Right lobe of liver (tissue), 6 donors: Measurements from ENCODE around the gene LSM3. TPM values are rescaled to one million over a fixed set of nuclear protein-coding genes. Genes with fewer than 3 reads are reported as not detected.

Experiments used
- ATAC-seq, 4 donors: fragments of 200-7000 bp; cut with Tn5 transposase; one replicate each; pipeline ENCODE4 v1.9.1; 2020; ENCODE audit warnings: mild to moderate bottlenecking in 4 of 4, moderate library complexity in 4 of 4
- DNase-seq, 3 donors: peaks; one replicate each; pipeline ENCODE4 v3.0.0-alpha.2; 2020
- H3K27ac ChIP-seq, 3 donors: fragments of 200-600 bp; one replicate each; pipeline ENCODE4 v1.8.0; 2022
- H3K27me3 ChIP-seq, 2 donors: fragments of 200-600 bp; one replicate each; pipeline ENCODE4 v1.8.0; 2022
- H3K36me3 ChIP-seq, 4 donors: fragments of 200-600 bp; sonication (generic) in 1 of 4; one replicate each; pipeline versions ENCODE4 v1.5.1 to v1.8.0; 2017 to 2022; ENCODE audit warnings: control low read depth in 1 of 4
- H3K4me1 ChIP-seq, 4 donors: fragments of 200-600 bp; sonication (generic) in 1 of 4; one replicate each; pipeline versions ENCODE4 v1.5.1 to v1.8.0; 2017 to 2022; ENCODE audit warnings: control low read depth in 1 of 4
- H3K4me3 ChIP-seq, 3 donors: fragments of 200-600 bp; one replicate each; pipeline ENCODE4 v1.8.0; 2022
- H3K9me3 ChIP-seq, 4 donors: fragments of 200-600 bp; sonication (generic) in 1 of 4; one replicate each; pipeline versions ENCODE4 v1.5.1 to v1.8.0; 2017 to 2022; ENCODE audit warnings: control low read depth in 1 of 4
- POLR2A ChIP-seq: fragments of 450-650 bp; IDR thresholded peaks from one replicate; pipeline ENCODE4 v1.6.1; 2017; ENCODE audit warnings: antibody characterized with exemption, mild to moderate bottlenecking
- WGBS: methylation state at CpG from one replicate; pipeline ENCODE4 v1.1.6; 2018; ENCODE audit warnings: low coverage, low lambda C conversion rate; ENCODE audit not compliant: insufficient coverage; ENCODE audit errors: missing lambda C conversion rate; 5-methylcytosine and 5-hydroxymethylcytosine counted together
- intact Hi-C, 2 donors: fragments of 100-400 bp; cut with DNase I; formaldehyde crosslinking; loops; one replicate each; pipeline versions ENCODE4 v1.11.2 to v1.14.1; 2022
- total RNA-seq, 6 experiments: library from RNA; depleted of rRNA in 2 of 6; stranded (reverse); fragments of >200 nt in 2 of 6; fragmentation: NEBNext Ultra II Directional in 3 of 6; extraction: Animal tissue kit (Norgen Biotek cat#: 25700) in 3 of 6; gene quantifications; one replicate each; pipeline versions ENCODE4 v1.1.0 to v1.2.4, GENCODE V29; 2016 to 2023
- TF ChIP-seq, protein P1 (sequence below), 4 donors: fragments of 200-600 bp in 3 of 4; fragments of 450-650 bp in 1 of 4; IDR thresholded peaks; one replicate each; pipeline versions ENCODE4 v1.5.1 to v1.8.0; 2016 to 2022; ENCODE audit warnings: antibody characterized with exemption in 4 of 4, mild to moderate bottlenecking in 2 of 4
- donor health status: DM: no; HTN: yes; CAD: no.
- donor health status: DM: no; HTN: no; CAD: no.
- donor health status: DM: no; HTN: no; CAD: no.
- donor health status: DM: no; HTN: yes; CAD: no.
- donor health status: DM: no; HTN: yes; CAD: no.

LSM3 gene
- total RNA-seq, 6 experiments from 2014 or later = 4.5 to 7.4 (median 6.1) TPM

DNA sequence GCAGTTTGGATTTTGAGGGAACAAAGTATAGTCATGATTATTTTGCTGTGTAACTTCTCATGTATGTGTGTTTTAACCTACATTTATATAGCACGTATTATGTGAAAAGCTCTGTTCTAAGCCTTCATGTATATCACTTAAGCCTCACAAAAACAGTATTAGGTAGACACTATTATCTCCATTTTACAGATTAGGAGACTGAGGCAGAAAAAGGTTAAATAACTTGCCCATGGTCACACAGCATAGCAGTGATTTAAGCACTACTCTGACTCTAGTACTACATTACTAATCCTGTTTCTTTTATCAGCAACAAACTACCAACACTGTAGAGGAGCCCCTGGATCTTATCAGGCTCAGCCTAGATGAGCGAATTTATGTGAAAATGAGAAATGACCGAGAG is 2.6 kb downstream of the LSM3 start:
- H3K36me3 ChIP-seq = peaks cover 0 to 34% (median 7%) of the 10 kb centered on the region in 4 donors
- TF ChIP-seq POLR2A = no peak
- TF ChIP-seq, protein P1, sequence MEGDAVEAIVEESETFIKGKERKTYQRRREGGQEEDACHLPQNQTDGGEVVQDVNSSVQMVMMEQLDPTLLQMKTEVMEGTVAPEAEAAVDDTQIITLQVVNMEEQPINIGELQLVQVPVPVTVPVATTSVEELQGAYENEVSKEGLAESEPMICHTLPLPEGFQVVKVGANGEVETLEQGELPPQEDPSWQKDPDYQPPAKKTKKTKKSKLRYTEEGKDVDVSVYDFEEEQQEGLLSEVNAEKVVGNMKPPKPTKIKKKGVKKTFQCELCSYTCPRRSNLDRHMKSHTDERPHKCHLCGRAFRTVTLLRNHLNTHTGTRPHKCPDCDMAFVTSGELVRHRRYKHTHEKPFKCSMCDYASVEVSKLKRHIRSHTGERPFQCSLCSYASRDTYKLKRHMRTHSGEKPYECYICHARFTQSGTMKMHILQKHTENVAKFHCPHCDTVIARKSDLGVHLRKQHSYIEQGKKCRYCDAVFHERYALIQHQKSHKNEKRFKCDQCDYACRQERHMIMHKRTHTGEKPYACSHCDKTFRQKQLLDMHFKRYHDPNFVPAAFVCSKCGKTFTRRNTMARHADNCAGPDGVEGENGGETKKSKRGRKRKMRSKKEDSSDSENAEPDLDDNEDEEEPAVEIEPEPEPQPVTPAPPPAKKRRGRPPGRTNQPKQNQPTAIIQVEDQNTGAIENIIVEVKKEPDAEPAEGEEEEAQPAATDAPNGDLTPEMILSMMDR (IDR thresholded peaks at IDR 0.05) = no peak
- no peak overlapping the region for H3K4me3 ChIP-seq
- H3K4me1 ChIP-seq = peaks cover 0 to 35% (median 3%) of the 10 kb centered on the region in 4 donors
- no peak overlapping the region for H3K27ac ChIP-seq
- intact Hi-C loops = no loop called here
- no peak for DNase-seq
- ATAC-seq = no peak
- no peaks in the 10 kb centered on the region for H3K9me3 ChIP-seq
- H3K27me3 ChIP-seq = no peaks in the 10 kb centered on the region
- 95% methylated on average over 3 of the region's 3 CpGs for WGBS

DNA sequence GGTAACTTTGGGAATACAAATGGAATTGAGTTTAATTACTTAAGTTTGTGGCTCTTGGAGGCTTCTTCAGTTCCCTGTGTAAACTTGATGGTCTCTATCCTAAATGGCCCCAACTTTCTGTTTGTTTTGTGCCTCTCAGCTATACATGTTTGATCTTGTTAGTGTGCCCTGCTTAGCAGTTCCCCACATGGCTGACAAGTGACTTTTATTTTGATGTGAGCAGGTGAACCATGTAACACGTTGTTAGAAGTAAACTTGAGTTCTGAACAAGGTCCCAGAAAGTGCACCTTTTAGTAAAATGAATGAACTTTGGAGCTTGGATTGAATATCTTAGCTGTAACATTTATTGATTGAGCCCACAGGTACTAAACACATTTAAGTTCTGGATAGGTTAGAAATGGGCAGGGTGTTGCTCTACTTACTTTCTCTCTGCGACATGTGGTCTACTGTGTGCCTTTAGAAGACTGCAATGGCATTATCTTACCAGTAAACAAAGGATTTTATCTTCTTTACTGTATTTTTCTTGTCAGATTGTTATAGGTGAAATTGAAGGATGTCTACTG is 4.5 kb downstream of the LSM3 start:
- 56% methylated on average over 2 of the region's 2 CpGs for WGBS
- Histone ChIP-seq H3K4me1 (peaks cover 0 to 20% (median 0%) of the 10 kb centered on the region in 4 donors), H3K4me3 (no peak overlapping the region), H3K9me3 (no peaks in the 10 kb centered on the region), H3K27ac (no peak overlapping the region), H3K27me3 (no peaks in the 10 kb centered on the region), H3K36me3 (peaks cover 0 to 34% (median 7%) of the 10 kb centered on the region in 4 donors)
- no peak for ATAC-seq
- no peak for DNase-seq
- TF ChIP-seq, protein P1 (IDR thresholded peaks at IDR 0.05) = no peak
- TF ChIP-seq POLR2A = no peak
- intact Hi-C loops = no loop called here

DNA sequence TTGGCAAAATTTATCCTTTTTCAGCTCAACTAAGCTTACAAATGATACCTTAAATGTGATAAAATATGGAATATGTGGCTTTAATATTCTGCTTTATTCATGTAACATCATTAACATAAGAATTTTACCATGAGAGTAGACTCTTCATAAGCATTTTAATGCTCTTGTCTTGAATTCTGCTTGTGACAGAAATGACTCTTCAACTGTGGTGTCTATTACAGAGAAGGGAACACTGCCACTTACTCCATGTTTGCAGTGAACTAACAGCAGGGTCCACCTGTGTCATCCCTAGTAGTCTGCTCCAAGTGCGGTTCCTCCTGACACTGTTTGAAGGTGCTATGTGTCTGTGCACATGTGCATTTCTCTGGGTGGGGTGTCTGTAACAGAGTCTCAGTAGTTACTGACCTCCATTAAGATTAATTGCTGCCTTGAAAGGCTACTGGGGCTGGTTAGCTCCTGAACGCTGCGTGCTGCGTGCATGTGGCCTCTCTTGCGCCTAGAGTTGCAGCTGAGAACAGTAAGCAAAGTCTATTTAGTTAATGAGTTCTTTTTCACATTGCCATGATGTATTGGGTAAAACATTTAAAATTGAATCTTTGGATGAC is 8.3 kb downstream of the LSM3 start:
- intact Hi-C loops = no loop called here
- no peaks in the 10 kb centered on the region for H3K9me3 ChIP-seq
- H3K36me3 ChIP-seq = peaks cover 0 to 28% (median 6%) of the 10 kb centered on the region in 4 donors
- H3K4me1 ChIP-seq = peaks cover 0 to 13% (median 0%) of the 10 kb centered on the region in 4 donors
- DNase-seq = no peak
- WGBS = 97% methylated on average over 5 of the region's 5 CpGs
- no peaks in the 10 kb centered on the region for H3K27me3 ChIP-seq
- H3K27ac ChIP-seq = no peak overlapping the region
- no peak for TF ChIP-seq POLR2A
- TF ChIP-seq, protein P1 (IDR thresholded peaks at IDR 0.05) = no peak
- no peak overlapping the region for H3K4me3 ChIP-seq
- no peak for ATAC-seq

GRCh38 chr3:14188041-14188754 is 9.6 kb downstream of the LSM3 start:
- no peak overlapping the region for H3K4me3 ChIP-seq
- peaks cover 0 to 23% (median 2%) of the 10 kb centered on the region in 4 donors for H3K36me3 ChIP-seq
- no peaks in the 10 kb centered on the region for H3K9me3 ChIP-seq
- WGBS = 59% methylated on average over 4 of the region's 4 CpGs
- TF ChIP-seq, protein P1 (IDR thresholded peaks at IDR 0.05) = no peak
- no peak for TF ChIP-seq POLR2A
- H3K4me1 ChIP-seq = peaks cover 0 to 4% (median 0%) of the 10 kb centered on the region in 4 donors
- no peak for ATAC-seq
- intact Hi-C loops = no loop called here
- H3K27ac ChIP-seq = no peak overlapping the region
- no peak for DNase-seq
- H3K27me3 ChIP-seq = no peaks in the 10 kb centered on the region
